Chondrocyte (in vitro differentiated cells): ENCODE data around the gene THAP10. TPM values are rescaled to one million over a fixed set of nuclear protein-coding genes. Genes with fewer than 3 reads are reported as not detected.
A peak's percentile ranks its signal among the peaks of the same experiment; 100 is the strongest.

Experiments used
- DNase-seq: peaks from one replicate; pipeline ENCODE4 v3.0.0; 2021; ENCODE audit warnings: mixed read lengths, low spot score
- H3K27ac Mint-ChIP-seq: one replicate; pipeline ENCODE4 v1.8.0; 2021; ENCODE audit warnings: mild to moderate bottlenecking, moderate library complexity, mixed read lengths; ENCODE audit not compliant: unreplicated experiment
- H3K27me3 Mint-ChIP-seq: 2 replicates; pipeline ENCODE4 v1.8.0; 2021; ENCODE audit warnings: low read depth, mixed read lengths
- H3K36me3 Mint-ChIP-seq: 2 replicates; pipeline ENCODE4 v1.8.0; 2021; ENCODE audit warnings: low read depth, mixed read lengths
- H3K4me1 Mint-ChIP-seq: 2 replicates; pipeline ENCODE4 v1.8.0; 2021; ENCODE audit warnings: low read depth, mild to moderate bottlenecking, mixed read lengths
- H3K4me3 Mint-ChIP-seq: one replicate; pipeline ENCODE4 v1.8.0; 2021; ENCODE audit warnings: mild to moderate bottlenecking, moderate library complexity, mixed read lengths; ENCODE audit not compliant: unreplicated experiment
- H3K9me3 Mint-ChIP-seq: 2 replicates; pipeline ENCODE4 v1.8.0; 2021; ENCODE audit warnings: low read depth, mixed read lengths
- total RNA-seq: library from RNA; stranded (reverse); gene quantifications from 3 replicates; pipeline ENCODE4 v1.2.1, GENCODE V29; 2021
- TF ChIP-seq, protein P1 (sequence below): fragments of 200-600 bp; sonication (generic); IDR thresholded peaks from 2 replicates; pipeline ENCODE4 v1.5.0; 2021; ENCODE audit warnings: antibody characterized with exemption, mild to moderate bottlenecking, moderate library complexity

THAP10 gene
- total RNA-seq, 1 donor from 2014 or later: 2.2 TPM

- DNase-seq: no peak
- Mint-ChIP-seq H3K36me3 (no peaks in the 10 kb centered on the region), H3K27me3 (no peaks in the 10 kb centered on the region), H3K27ac (peak overlapping the region; percentile 75), H3K9me3 (peaks cover 3% of the 10 kb centered on the region), H3K4me3 (no peak overlapping the region), H3K4me1 (peaks cover 50% of the 10 kb centered on the region)
- TF ChIP-seq, protein P1, sequence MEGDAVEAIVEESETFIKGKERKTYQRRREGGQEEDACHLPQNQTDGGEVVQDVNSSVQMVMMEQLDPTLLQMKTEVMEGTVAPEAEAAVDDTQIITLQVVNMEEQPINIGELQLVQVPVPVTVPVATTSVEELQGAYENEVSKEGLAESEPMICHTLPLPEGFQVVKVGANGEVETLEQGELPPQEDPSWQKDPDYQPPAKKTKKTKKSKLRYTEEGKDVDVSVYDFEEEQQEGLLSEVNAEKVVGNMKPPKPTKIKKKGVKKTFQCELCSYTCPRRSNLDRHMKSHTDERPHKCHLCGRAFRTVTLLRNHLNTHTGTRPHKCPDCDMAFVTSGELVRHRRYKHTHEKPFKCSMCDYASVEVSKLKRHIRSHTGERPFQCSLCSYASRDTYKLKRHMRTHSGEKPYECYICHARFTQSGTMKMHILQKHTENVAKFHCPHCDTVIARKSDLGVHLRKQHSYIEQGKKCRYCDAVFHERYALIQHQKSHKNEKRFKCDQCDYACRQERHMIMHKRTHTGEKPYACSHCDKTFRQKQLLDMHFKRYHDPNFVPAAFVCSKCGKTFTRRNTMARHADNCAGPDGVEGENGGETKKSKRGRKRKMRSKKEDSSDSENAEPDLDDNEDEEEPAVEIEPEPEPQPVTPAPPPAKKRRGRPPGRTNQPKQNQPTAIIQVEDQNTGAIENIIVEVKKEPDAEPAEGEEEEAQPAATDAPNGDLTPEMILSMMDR: no peak
These were observed 22.2 kb downstream of the THAP10 start for GRCh38 chr15:70870051-70870450.

DNA sequence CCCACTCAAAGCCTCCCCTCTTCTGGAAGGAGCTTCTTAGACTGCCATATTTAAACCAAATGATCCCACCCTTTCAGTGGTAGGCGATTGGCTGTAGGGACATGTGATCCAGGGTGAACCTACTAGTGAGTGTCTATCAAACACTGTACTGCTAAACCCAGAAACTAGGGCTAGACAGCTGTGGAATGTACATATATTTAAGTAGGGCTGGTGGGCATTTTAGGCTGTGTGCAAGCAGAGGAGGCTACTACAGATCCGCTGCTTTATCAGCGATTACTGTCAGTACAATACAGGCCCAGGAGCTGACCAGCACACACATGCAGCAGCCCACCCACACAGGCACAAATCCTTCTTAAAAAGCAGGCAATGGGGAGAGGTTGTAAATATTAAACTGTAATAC, 22.9 kb downstream of the THAP10 start:
- peaks cover 44% of the 10 kb centered on the region for H3K4me1 Mint-ChIP-seq
- no peak overlapping the region for H3K4me3 Mint-ChIP-seq
- no peak for DNase-seq
- H3K27me3 Mint-ChIP-seq: no peaks in the 10 kb centered on the region
- H3K9me3 Mint-ChIP-seq: peaks cover 3% of the 10 kb centered on the region
- H3K36me3 Mint-ChIP-seq: no peaks in the 10 kb centered on the region
- TF ChIP-seq, protein P1: no peak
- peak overlapping the region; percentile 75 for H3K27ac Mint-ChIP-seq

DNA sequence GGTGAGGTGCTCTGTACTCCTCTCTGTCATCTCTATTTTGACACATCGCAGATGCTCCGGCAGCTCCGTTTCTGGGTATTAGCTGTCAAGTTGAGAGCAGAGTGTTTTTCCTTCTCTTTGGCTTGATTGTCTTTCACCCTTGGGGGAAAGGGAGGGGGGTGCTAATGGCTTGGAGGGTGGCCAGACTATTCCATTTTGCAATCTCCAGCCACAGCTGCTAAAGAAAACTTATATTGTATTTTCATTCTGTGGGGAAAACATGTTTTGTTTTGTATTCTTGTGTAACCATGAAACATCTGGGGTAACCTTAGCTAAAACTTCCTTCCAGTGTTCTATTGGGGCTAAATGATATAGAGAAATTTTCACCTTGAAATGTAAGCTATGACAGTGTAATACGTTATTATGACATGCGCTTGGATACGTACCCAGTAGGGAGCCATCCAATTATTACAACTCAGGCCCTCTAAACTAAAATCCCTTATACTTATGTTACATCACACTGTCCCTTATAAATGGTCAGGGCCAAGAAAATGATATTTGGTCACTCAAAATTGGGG, 24.2 kb downstream of the THAP10 start:
- no peak overlapping the region for H3K4me3 Mint-ChIP-seq
- H3K4me1 Mint-ChIP-seq: peaks cover 51% of the 10 kb centered on the region
- DNase-seq: no peak
- TF ChIP-seq, protein P1: no peak
- H3K27ac Mint-ChIP-seq: peak overlapping the region; percentile 89
- no peaks in the 10 kb centered on the region for H3K27me3 Mint-ChIP-seq
- no peaks in the 10 kb centered on the region for H3K9me3 Mint-ChIP-seq
- H3K36me3 Mint-ChIP-seq: no peaks in the 10 kb centered on the region

- H3K9me3 Mint-ChIP-seq: no peaks in the 10 kb centered on the region
- DNase-seq: no peak
- no peak overlapping the region for H3K4me3 Mint-ChIP-seq
- TF ChIP-seq, protein P1: no peak
- peaks cover 52% of the 10 kb centered on the region for H3K4me1 Mint-ChIP-seq
- no peaks in the 10 kb centered on the region for H3K27me3 Mint-ChIP-seq
- no peak overlapping the region for H3K27ac Mint-ChIP-seq
- H3K36me3 Mint-ChIP-seq: no peaks in the 10 kb centered on the region
These were observed 25.1 kb downstream of the THAP10 start for GRCh38 chr15:70866982-70867641.

DNA sequence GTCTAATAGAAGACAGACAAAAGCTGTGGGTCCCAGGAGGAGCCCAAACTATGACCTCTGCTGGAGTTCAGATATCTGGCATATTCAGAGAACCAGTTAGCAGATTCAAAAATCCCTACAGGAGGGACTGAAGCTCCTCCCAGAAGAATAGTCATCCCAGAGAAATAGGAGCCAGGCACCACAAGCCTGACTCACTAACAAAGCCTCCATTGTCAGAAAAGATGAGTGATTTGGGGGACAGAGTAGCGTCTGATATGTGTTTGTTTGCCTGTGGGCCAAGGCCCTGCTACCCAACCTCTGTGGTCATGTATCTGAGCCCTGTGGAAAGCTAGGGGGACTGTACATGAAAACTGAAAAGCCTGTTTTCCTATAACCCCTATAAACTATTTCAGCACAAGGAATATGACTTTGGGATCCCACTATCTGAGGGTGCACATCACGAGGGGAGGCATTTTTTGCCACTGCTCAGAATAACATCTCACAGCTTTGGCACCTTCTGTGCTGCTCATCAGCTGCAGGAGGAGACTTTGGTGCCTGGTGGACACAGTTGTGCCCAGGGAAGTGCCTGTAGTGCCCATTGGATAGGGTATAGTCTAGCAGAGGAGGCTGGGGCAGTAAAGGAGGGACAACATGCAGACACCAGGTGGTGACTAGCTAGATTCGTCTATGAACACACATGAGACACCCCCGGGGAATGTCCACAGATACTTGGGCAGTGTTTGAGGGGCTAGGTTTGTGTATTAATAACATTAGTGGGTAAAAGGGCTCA, 28.6 kb downstream of the THAP10 start:
- TF ChIP-seq, protein P1: no peak
- Mint-ChIP-seq H3K27me3 (no peaks in the 10 kb centered on the region), H3K27ac (peak overlapping the region; percentile 86), H3K9me3 (no peaks in the 10 kb centered on the region), H3K4me1 (peaks cover 39% of the 10 kb centered on the region), H3K4me3 (no peak overlapping the region), H3K36me3 (no peaks in the 10 kb centered on the region)
- DNase-seq: no peak
